Neuronal stem cell (in vitro differentiated cells): ENCODE results near the gene IRF2.

Experiments used
- DNase-seq: peaks from one replicate; pipeline ENCODE4 v3.0.0-alpha.2; 2013; ENCODE audit warnings: low spot score
- H2AFZ ChIP-seq: one replicate; pipeline ENCODE4 v1.6.1; 2013; ENCODE audit warnings: mild to moderate bottlenecking, low read length, inconsistent platforms
- H2AK5ac ChIP-seq: 2 replicates; pipeline ENCODE4 v1.6.1; 2013; ENCODE audit warnings: low read depth, mild to moderate bottlenecking, inconsistent platforms, low read length, moderate library complexity, mixed read lengths
- H2BK120ac ChIP-seq: 2 replicates; pipeline ENCODE4 v1.6.1; 2013; ENCODE audit warnings: low read depth, mild to moderate bottlenecking, inconsistent platforms, low read length, moderate library complexity, mixed read lengths
- H2BK12ac ChIP-seq: one replicate; pipeline ENCODE4 v1.6.1; 2013; ENCODE audit warnings: low read length, inconsistent platforms
- H2BK15ac ChIP-seq: 2 replicates; pipeline ENCODE4 v1.6.1; 2013; ENCODE audit warnings: mild to moderate bottlenecking, low read length, inconsistent platforms, mixed read lengths
- H2BK5ac ChIP-seq: one replicate; pipeline ENCODE4 v1.6.1; 2013; ENCODE audit warnings: inconsistent platforms, mild to moderate bottlenecking, low read length, moderate library complexity
- H3K14ac ChIP-seq: one replicate; pipeline ENCODE4 v1.6.1; 2013; ENCODE audit warnings: low read length, inconsistent platforms
- H3K18ac ChIP-seq: 2 replicates; pipeline ENCODE4 v1.6.1; 2013; ENCODE audit warnings: low read length, inconsistent platforms
- H3K23ac ChIP-seq: 2 replicates; pipeline ENCODE4 v1.6.1; 2013; ENCODE audit warnings: low read depth, mild to moderate bottlenecking, mixed read lengths, low read length, inconsistent platforms; ENCODE audit not compliant: poor library complexity
- H3K27ac ChIP-seq: replicated peaks from 3 replicates; pipeline ENCODE4 v1.5.1; 2013; ENCODE audit warnings: low read length, inconsistent platforms
- H3K27me3 ChIP-seq, 3 experiments: 2 replicates each; pipeline ENCODE4 v1.6.1; 2013; ENCODE audit warnings: low read length in 3 of 3, mild to moderate bottlenecking in 2 of 3, inconsistent platforms in 1 of 3, low read depth in 1 of 3, mixed read lengths in 1 of 3, moderate library complexity in 1 of 3; ENCODE audit not compliant: control insufficient read depth in 3 of 3, insufficient read depth in 3 of 3
- H3K36me3 ChIP-seq, 2 donors: replicated peaks in 1 of 2; 2 replicates each; pipeline ENCODE4 v1.6.1; 2013; ENCODE audit warnings: low read length in 2 of 2; ENCODE audit not compliant: control insufficient read depth in 2 of 2, insufficient read depth in 2 of 2
- H3K4ac ChIP-seq: 2 replicates; pipeline ENCODE4 v1.6.1; 2013; ENCODE audit warnings: inconsistent platforms, mild to moderate bottlenecking, low read length, moderate library complexity
- H3K4me1 ChIP-seq, 2 donors: 1 replicate in 1 of 2; 2 replicates in 1 of 2; pipeline ENCODE4 v1.6.1; 2013; ENCODE audit warnings: low read length in 2 of 2, low read depth in 1 of 2; ENCODE audit not compliant: control insufficient read depth in 2 of 2, insufficient read depth in 1 of 2
- H3K4me2 ChIP-seq: one replicate; pipeline ENCODE4 v1.6.1; 2013; ENCODE audit warnings: mild to moderate bottlenecking, low read length, inconsistent platforms; ENCODE audit not compliant: insufficient read depth, poor library complexity, severe bottlenecking
- H3K4me3 ChIP-seq, 2 donors: 2 replicates each; pipeline ENCODE4 v1.5.1; 2013; ENCODE audit warnings: low read length in 2 of 2, mild to moderate bottlenecking in 2 of 2, inconsistent platforms in 1 of 2, moderate library complexity in 1 of 2
- H3K79me1 ChIP-seq: one replicate; pipeline ENCODE4 v1.6.1; 2013; ENCODE audit warnings: low read depth, mild to moderate bottlenecking, inconsistent platforms, low read length, moderate library complexity
- H3K9ac ChIP-seq: one replicate; pipeline ENCODE4 v1.6.1; 2013; ENCODE audit warnings: mild to moderate bottlenecking, low read depth, low read length, inconsistent platforms; ENCODE audit not compliant: poor library complexity
- H3K9me3 ChIP-seq, 2 donors: replicated peaks in 1 of 2; 2 replicates each; pipeline versions ENCODE3 to v1.6.1; 2013; ENCODE audit warnings: low read length in 2 of 2, mild to moderate bottlenecking in 2 of 2, inconsistent platforms in 1 of 2, low read depth in 1 of 2, mixed read lengths in 1 of 2, moderate library complexity in 1 of 2; ENCODE audit not compliant: control insufficient read depth in 2 of 2, insufficient read depth in 1 of 2
- H4K8ac ChIP-seq: one replicate; pipeline ENCODE4 v1.6.1; 2013; ENCODE audit warnings: low read depth, mild to moderate bottlenecking, inconsistent platforms, low read length, moderate library complexity
- H4K91ac ChIP-seq: one replicate; pipeline ENCODE4 v1.6.1; 2013; ENCODE audit warnings: low read length, low read depth, mild to moderate bottlenecking, inconsistent platforms; ENCODE audit not compliant: poor library complexity
- WGBS, 2 donors: extraction: QIAGEN DNeasy Blood & Tissue Kit; methylation state at CpG; one replicate each; pipeline ENCODE4 v1.1.7; 2013; ENCODE audit warnings: missing lambda C conversion rate in 2 of 2, mixed read lengths in 1 of 2; ENCODE audit not compliant: insufficient read length in 2 of 2, insufficient replicate concordance in 1 of 2; ENCODE audit errors: extremely low coverage in 2 of 2; 5-methylcytosine and 5-hydroxymethylcytosine counted together

The IRF2 gene

DNA sequence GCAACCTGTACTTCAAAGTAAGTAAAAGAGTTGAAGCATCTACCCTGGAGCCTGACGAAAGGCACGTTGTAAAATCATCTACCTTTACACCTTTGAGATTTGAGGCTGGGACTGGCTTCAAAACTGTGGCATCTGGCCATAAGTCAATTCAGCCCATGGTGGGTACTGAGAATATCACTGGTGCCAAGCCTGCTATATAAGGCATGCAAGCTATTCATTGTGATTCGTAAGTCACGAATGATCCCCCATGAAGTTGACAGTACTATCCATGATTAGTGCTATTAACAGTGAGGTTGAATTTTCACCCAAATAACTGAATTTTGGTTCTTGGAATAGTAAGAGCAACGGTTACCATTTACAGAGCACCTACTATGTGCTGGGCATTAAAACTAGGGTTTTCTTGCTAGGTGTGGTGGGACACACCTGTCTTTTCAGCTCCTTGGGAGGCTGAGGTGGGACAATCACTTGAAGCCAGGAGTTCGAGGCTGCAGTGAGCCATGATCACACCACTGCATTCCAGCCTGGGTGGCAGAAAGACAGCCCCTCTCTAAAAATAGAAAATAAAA lies 39.8 kb downstream of the IRF2 start:
- no peak overlapping the region for H3K18ac ChIP-seq
- no peak overlapping the region for H2BK12ac ChIP-seq
- H3K23ac ChIP-seq = no peak overlapping the region
- H3K4me3 ChIP-seq = no peak overlapping the region
- no peak overlapping the region for H3K4me2 ChIP-seq
- H3K27me3 ChIP-seq = no peaks in the 10 kb centered on the region
- H2BK15ac ChIP-seq = no peak overlapping the region
- no peak overlapping the region for H3K9ac ChIP-seq
- H4K8ac ChIP-seq = no peak overlapping the region
- no peak overlapping the region for H2AK5ac ChIP-seq
- no peaks in the 10 kb centered on the region for H3K9me3 ChIP-seq
- H2AFZ ChIP-seq = no peak overlapping the region
- no peak overlapping the region for H3K4ac ChIP-seq
- H3K27ac ChIP-seq = no peak overlapping the region
- no peak overlapping the region for H4K91ac ChIP-seq
- WGBS, 2 donors = no CpG with 5 or more reads among the region's 6 CpGs
- H2BK120ac ChIP-seq = no peak overlapping the region
- H3K4me1 ChIP-seq = peaks cover 6 to 10% of the 10 kb centered on the region in 2 donors
- H3K14ac ChIP-seq = no peak overlapping the region
- DNase-seq = no peak
- H3K79me1 ChIP-seq = no peaks in the 10 kb centered on the region
- peaks cover 0 to 5% of the 10 kb centered on the region in 2 donors for H3K36me3 ChIP-seq
- H2BK5ac ChIP-seq = no peak overlapping the region

DNA sequence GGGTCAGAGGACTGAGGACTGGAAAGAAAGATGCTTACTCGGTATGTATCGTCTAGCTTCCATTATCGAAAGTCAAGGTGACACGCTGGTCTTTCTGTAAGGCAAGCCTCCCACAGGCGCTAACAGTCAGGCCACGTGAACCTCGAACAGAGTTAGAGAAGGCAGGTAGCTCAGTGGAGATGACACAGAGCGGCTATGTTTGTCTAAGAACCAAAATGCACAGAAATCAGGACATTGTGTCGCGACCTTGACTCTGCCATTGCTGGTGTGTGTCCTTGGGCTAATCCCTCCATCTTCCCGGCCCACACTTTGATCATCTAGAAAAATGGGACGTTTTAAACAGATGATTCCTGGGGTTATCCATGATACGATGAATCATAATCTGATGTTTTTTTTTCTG lies 40.3 kb downstream of the IRF2 start:
- no peak overlapping the region for H2BK120ac ChIP-seq
- no peak overlapping the region for H2BK15ac ChIP-seq
- H3K4me1 ChIP-seq = peaks cover 6 to 10% of the 10 kb centered on the region in 2 donors
- H3K9ac ChIP-seq = no peak overlapping the region
- no peaks in the 10 kb centered on the region for H3K9me3 ChIP-seq
- H2AK5ac ChIP-seq = no peak overlapping the region
- no peak for DNase-seq
- H2AFZ ChIP-seq = no peak overlapping the region
- no peak overlapping the region for H3K18ac ChIP-seq
- H4K91ac ChIP-seq = no peak overlapping the region
- no peak overlapping the region for H3K4me2 ChIP-seq
- no peaks in the 10 kb centered on the region for H3K79me1 ChIP-seq
- no peak overlapping the region for H2BK12ac ChIP-seq
- H3K27me3 ChIP-seq = no peaks in the 10 kb centered on the region
- H3K4ac ChIP-seq = no peak overlapping the region
- H3K4me3 ChIP-seq = no peak overlapping the region
- no CpG with 5 or more reads among the region's 13 CpGs for WGBS, 2 donors
- no peak overlapping the region for H4K8ac ChIP-seq
- no peak overlapping the region for H3K23ac ChIP-seq
- H3K14ac ChIP-seq = no peak overlapping the region
- no peak overlapping the region for H3K27ac ChIP-seq
- peaks cover 0 to 5% of the 10 kb centered on the region in 2 donors for H3K36me3 ChIP-seq
- no peak overlapping the region for H2BK5ac ChIP-seq

DNA sequence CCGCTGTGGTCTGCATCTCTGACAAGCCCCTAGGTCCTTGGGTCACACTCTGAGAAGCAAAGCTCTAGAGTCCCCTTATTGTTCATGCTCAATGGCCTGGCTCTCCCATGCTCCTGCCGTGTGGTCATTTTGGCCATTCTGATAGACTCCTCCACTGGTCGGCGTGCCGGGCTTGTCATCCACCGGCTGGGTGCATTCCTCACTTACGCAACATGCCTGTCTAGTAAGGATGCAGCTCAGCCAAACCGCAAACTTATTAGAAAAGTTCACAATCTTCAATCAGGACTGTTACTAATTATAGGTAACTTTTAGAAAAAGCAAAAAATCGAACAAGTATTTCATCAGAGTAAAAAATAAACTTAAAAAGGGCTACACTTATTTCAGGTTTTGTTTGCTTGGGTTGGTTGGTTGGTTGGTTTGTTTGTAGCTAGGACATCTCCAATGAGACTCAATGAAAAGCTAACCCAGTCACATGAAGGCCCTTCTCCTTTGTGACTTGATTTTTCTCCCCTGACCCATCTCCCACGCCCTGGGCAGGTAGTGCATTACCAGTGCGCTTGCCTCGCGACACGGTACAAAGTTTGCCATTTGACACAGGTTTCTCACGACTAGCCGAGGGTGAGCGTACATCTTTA lies 41.0 kb downstream of the IRF2 start:
- DNase-seq = no peak
- H2BK15ac ChIP-seq = no peak overlapping the region
- H3K18ac ChIP-seq = no peak overlapping the region
- H2AK5ac ChIP-seq = no peak overlapping the region
- no peaks in the 10 kb centered on the region for H3K79me1 ChIP-seq
- no peak overlapping the region for H3K9ac ChIP-seq
- WGBS, 2 donors = no CpG with 5 or more reads among the region's 17 CpGs
- H2BK12ac ChIP-seq = no peak overlapping the region
- no peak overlapping the region for H3K27ac ChIP-seq
- H2BK5ac ChIP-seq = no peak overlapping the region
- no peak overlapping the region for H3K23ac ChIP-seq
- H3K27me3 ChIP-seq = no peaks in the 10 kb centered on the region
- no peak overlapping the region for H3K4ac ChIP-seq
- H4K91ac ChIP-seq = no peak overlapping the region
- no peak overlapping the region for H3K14ac ChIP-seq
- H4K8ac ChIP-seq = no peak overlapping the region
- peaks cover 0 to 10% of the 10 kb centered on the region in 2 donors for H3K36me3 ChIP-seq
- H3K4me2 ChIP-seq = no peak overlapping the region
- H3K4me1 ChIP-seq = peaks cover 6 to 10% of the 10 kb centered on the region in 2 donors
- no peaks in the 10 kb centered on the region for H3K9me3 ChIP-seq
- H3K4me3 ChIP-seq = no peak overlapping the region
- H2BK120ac ChIP-seq = no peak overlapping the region
- no peak overlapping the region for H2AFZ ChIP-seq

DNA sequence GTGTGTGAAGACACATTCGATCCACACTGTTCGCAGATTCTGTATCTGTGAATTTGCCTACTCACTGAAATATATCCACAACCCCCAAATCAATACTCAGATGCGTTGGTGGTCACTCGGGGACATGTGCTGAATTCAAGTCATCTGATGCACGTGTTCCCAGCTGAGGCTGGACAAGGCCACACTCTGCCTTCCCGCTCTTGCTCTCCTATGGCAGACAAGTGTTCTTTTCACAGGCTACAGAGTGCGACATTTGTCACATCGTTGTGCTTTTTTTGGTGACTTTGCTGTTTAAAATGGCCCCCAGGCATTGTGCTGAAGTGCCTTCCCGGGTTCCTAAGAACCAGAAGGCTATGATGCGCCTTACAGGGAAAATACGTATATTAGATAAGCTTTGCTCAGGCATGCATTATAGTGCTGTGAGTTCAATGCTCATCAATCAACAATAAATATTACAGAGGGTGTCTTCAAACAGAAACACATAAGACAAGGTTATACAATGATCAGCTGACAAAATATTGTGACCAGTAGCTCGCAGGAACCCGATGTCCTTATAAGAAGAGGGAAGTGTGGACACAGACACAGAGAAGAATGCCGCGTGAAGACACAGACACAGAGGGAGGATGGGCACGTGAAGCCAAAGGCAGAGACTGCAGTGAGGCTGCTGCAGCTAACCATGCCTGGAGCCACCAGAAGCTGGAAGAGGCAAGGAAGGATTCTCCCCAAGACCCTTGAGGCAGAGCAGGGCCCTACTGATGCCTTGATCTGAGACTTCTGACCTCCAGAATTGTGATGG lies 42.0 kb downstream of the IRF2 start:
- Histone ChIP-seq H3K23ac (no peak overlapping the region), H3K18ac (no peak overlapping the region), H4K8ac (no peak overlapping the region), H3K14ac (no peak overlapping the region), H2BK15ac (no peak overlapping the region), H3K27me3 (no peaks in the 10 kb centered on the region), H2BK5ac (no peak overlapping the region), H3K4me2 (no peak overlapping the region), H3K27ac (no peak overlapping the region), H2AK5ac (no peak overlapping the region), H3K79me1 (no peaks in the 10 kb centered on the region), H3K4ac (no peak overlapping the region), H3K4me3 (peak overlapping the region in 1 of 2 donors; percentile 31), H3K9ac (no peak overlapping the region), H3K9me3 (no peaks in the 10 kb centered on the region), H3K4me1 (peaks cover 6 to 10% of the 10 kb centered on the region in 2 donors), H3K36me3 (peaks cover 0 to 20% of the 10 kb centered on the region in 2 donors), H2AFZ (no peak overlapping the region), H2BK12ac (no peak overlapping the region), H4K91ac (no peak overlapping the region), H2BK120ac (no peak overlapping the region)
- no CpG with 5 or more reads among the region's 16 CpGs for WGBS, 2 donors
- no peak for DNase-seq
